GM18907 (cell line): ENCODE results near the gene SH3TC1.

Experiments used
- ATAC-seq: cut with Tn5 transposase; IDR thresholded peaks from one replicate; pipeline ENCODE4 v1.9.1; 2021; ENCODE audit warnings: mild to moderate bottlenecking, moderate library complexity; ENCODE audit not compliant: unreplicated experiment

Gene SH3TC1

DNA sequence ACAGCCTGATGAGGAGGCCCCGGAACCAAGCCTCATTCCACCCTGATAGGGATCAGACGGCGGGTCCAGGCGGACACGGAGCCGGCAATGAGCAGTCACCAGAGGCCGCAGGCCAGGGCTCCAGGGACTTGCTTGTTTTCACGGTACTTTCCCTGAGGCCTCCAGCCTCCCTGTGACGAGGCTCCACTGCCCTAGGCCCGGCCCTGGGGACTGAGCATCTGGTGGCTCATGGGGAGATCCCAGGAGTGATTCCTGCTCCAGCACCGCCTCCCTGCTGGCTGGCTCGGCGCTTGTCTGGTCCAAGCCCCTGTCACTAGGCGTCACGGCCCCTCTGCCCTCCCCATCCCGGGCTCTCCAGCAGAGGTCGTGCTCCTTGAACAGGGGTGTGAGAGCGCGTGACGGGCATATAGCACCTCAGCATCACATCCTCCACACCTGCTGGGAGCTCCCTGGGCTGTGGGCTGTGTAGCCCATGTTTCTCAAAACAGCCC, 84.6 kb downstream of the SH3TC1 start:
- ATAC-seq: no peak

DNA sequence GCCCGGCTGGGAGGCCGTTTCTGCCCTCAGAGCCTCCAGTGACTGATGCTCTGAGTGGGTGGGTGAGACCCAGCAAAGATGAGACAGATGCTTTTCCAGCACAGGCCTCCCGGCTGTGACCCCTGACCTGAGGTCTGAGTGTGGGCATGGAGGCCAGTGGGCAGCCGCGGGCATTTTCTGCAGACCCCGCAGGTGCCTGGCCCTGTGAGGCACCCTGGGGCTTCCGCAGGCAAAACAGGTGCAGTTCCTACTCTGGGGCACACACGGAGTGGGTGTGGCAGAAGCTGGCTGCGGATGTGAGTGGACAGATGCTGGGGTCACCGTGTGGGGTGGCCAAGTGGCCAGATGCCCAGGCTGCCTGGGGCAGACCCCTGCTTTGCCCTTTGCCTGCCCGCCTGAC, 85.3 kb downstream of the SH3TC1 start:
- no peak for ATAC-seq

GRCh38 chr4:8285143-8285975, 86.3 kb downstream of the SH3TC1 start:
- no peak for ATAC-seq

DNA sequence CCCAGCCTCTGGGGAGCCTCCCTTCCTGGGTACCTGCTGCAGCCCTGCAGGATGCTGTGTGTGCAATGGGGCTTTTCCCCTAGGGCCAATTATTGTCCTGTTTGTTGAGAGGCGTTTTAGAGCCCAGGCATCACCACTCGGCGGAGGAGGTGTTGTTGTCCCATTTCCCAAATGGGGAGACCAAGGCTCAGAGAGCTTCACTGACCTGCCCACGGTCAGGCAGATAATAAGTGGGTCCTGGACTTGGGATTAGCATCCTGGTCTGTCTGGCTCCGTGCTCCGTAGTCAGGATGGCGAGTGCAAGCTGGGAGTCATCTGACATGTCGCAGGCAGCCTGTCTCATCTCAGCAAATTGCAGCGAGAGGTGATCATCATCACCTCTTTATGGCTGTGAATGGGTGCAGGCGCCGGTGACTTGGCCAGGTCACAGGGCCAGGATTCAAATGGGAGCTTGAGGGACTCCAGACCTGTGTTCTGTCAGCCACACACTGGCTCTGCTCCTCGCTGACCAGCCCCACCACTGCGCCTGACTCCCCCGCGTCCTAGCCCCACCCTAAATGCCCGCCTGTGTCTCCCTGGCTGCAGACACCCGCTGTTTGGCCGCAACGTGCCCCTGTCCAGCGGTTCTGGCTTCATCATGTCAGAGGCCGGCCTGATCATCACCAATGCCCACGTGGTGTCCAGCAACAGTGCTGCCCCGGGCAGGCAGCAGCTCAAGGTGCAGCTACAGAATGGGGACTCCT, 87.1 kb downstream of the SH3TC1 start:
- ATAC-seq: no peak

GRCh38 chr4:8286719-8287342, 87.7 kb downstream of the SH3TC1 start:
- no peak for ATAC-seq

DNA sequence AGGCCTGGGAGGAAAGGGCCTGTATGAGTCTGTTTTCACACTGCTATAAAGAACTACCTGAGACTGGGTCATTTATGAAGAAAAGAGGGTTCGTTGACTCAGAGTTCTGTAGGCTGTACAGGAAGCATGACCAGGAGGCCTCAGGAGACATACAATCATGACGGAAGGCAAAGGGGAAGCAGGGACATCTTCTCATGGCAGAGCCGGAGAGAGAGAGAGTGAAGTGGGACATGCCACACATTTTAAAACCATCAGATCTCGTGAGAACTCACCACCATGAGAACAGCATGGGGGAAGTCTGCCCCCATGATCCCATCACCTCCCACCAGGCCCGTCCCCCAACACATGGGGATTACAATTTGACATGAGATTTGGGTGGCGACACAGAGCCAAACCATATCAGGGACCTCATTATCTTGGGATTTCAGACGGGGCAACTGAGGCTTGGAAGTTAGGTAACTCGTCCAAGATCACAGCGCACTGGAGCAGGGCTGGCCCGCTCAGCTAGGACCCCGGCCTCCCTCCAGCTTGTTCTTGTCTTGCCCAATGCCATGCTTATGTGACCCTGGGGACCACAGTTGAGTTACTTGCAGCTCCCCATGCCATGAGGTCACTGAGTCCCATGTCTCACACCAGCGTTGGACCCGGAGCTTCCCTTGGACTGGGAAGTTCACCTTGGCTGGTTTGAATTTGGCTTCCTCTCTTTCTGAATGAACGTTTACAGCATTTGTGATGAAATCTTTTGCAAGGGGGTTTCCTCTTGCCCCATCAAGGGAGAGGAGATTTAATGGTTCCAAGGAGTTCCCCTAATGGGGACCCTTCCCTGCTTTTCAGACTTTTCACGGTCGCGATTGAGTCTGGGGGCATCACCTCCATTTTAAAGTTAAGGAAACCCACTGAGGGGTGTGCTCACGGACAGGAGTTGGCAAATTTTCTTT, 88.5 kb downstream of the SH3TC1 start:
- no peak for ATAC-seq

- no peak for ATAC-seq
Observed at GRCh38 chr4:8289151-8289750, 90.2 kb downstream of the SH3TC1 start.

DNA sequence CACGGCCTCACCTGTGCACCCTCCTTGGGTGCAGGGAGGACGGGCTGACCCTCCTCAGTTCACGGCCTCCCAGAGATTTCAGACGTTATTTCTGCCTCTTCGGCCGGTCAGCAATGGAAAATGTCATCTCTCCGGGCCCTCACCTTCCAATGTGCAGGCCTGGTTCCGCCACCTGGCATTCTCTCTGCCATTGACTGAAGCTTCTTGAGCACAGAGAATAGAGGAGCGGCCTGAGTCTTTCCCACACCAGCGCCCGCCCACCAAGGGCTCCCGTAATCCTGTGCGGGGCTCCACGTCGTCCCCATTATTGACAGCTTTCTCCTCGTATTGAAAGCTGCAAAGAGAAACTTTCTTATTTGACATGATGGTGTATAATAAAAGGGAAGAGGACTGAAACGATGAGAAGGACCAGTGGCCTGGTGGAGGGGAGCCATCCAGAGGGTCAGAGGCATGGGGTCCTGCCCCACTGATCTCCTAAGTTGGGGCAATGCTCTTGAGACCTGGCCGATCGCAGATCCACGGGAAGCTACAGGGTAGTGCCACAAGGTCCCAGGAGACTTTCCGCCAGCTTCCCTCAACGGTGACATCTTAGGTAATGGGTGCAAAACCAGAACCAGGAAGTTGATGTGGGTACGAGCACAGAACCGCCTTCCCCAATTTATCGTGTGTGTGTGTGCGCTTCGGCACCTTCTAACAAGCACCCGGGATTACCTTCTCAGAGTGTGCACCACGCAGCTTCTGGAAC, 91.0 kb downstream of the SH3TC1 start:
- no peak for ATAC-seq

- no peak for ATAC-seq
Observed at GRCh38 chr4:8290701-8290970, 91.5 kb downstream of the SH3TC1 start.
